Esophagus (tissue), 2 donors: ENCODE measurements around the gene SUGP1. TPM values are rescaled to one million over a fixed set of nuclear protein-coding genes. Genes with fewer than 3 reads are reported as not detected.
"Not testable (repeated sequence)": the region's sequence is repeated elsewhere in the genome, so short reads cannot be mapped to it uniquely, and the experiment has no call there.

ENCODE experiments used
- H3K27ac ChIP-seq, 2 donors: one replicate each; pipeline ENCODE4 v1.5.1; 2013; ENCODE audit warnings: low read depth in 2 of 2, mild to moderate bottlenecking in 2 of 2, inconsistent platforms in 1 of 2, low read length in 1 of 2, moderate library complexity in 1 of 2
- H3K27me3 ChIP-seq, 2 donors: one replicate each; pipeline ENCODE4 v1.6.1; 2013; ENCODE audit warnings: low read length in 2 of 2, control low read depth in 1 of 2, mild to moderate bottlenecking in 1 of 2; ENCODE audit not compliant: insufficient read depth in 2 of 2, control insufficient read depth in 1 of 2
- H3K36me3 ChIP-seq, 2 donors: one replicate each; pipeline ENCODE4 v1.6.1; 2013; ENCODE audit warnings: low read length in 1 of 2; ENCODE audit not compliant: control insufficient read depth in 2 of 2, insufficient read depth in 2 of 2
- H3K4me1 ChIP-seq, 2 donors: one replicate each; pipeline ENCODE4 v1.6.1; 2013; ENCODE audit warnings: low read length in 1 of 2; ENCODE audit not compliant: control insufficient read depth in 2 of 2, insufficient read depth in 2 of 2
- H3K4me3 ChIP-seq, 2 donors: one replicate each; pipeline ENCODE4 v1.5.1; 2013; ENCODE audit warnings: low read length in 2 of 2, mild to moderate bottlenecking in 2 of 2, low read depth in 1 of 2, moderate library complexity in 1 of 2
- H3K9me3 ChIP-seq, 2 donors: one replicate each; pipeline ENCODE4 v1.6.1; 2013; ENCODE audit warnings: mild to moderate bottlenecking in 2 of 2, low read depth in 1 of 2, low read length in 1 of 2, moderate library complexity in 1 of 2; ENCODE audit not compliant: control insufficient read depth in 2 of 2, insufficient read depth in 1 of 2
- WGBS, 2 donors: extraction: QIAGEN DNeasy Blood & Tissue Kit; methylation state at CpG; one replicate each; pipeline ENCODE4 v1.1.7; 2013; 5-methylcytosine and 5-hydroxymethylcytosine counted together
- polyA plus RNA-seq, 2 donors: library from polyadenylated mRNA; stranded (reverse); fragments of 200-250 nt; gene quantifications; one replicate each; pipeline ENCODE4 v1.2.3, GENCODE V29; 2013
- donor health status: healthy with polysubstance abuse.
- donor health status: Bipolar disorder and iron deficiency.

Gene SUGP1
- polyA plus RNA-seq, 2 donors: 27.8 to 42.6 TPM

DNA sequence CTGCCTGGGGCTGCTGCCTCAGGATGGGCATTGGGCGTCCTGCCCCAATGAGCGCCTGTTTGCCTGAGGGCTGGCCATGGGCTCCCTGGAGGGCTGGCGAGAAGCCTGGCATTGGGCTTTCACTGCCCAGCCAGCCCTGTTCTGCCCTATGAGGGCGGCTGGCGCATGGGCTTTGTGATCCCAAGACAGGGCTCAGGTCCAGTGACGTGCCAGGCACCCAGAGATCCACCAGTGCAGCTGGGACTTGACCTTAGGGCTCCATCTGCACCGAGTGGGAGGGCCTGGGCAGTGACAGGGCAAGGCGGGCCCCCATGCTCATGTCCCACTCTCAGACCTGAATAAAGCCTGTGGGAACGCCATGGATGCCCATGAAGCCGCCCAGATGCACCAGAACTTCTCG, 34.6 kb upstream of the SUGP1 start:
- no peak overlapping the region for H3K27ac ChIP-seq
- H3K36me3 ChIP-seq: peaks cover 28 to 54% of the 10 kb centered on the region in 2 donors
- H3K9me3 ChIP-seq: no peaks in the 10 kb centered on the region
- no peak overlapping the region for H3K4me3 ChIP-seq
- no peaks in the 10 kb centered on the region for H3K4me1 ChIP-seq
- no peaks in the 10 kb centered on the region for H3K27me3 ChIP-seq
- 93 to 96% methylated on average over 10 to 11 of the region's 11 CpGs for WGBS, 2 donors

DNA sequence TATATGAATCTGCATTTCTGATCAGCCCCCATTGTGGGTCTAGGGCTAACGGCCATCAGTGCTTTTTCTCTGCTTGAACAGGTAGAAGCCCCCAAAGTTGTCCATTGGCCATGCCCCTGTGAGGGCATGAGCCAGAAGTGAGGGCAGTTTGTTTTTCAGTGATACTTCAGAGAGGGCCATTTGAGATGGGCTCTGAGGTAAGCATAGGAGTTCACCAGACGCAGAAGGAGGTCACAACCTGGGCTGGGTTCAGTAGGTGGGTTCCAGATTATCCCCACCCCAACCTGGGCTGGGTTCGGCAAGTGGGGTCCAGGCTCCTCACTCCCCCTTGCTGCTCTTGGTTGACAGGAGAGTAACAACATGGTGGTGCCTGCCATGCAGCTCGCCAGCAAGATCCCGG, 33.7 kb upstream of the SUGP1 start:
- Histone ChIP-seq H3K9me3 (no peaks in the 10 kb centered on the region), H3K27me3 (no peaks in the 10 kb centered on the region), H3K4me3 (no peak overlapping the region), H3K4me1 (no peaks in the 10 kb centered on the region), H3K36me3 (peaks cover 32 to 62% of the 10 kb centered on the region in 2 donors), H3K27ac (no peak overlapping the region)
- 93% methylated on average over 5 of the region's 5 CpGs for WGBS, 2 donors

DNA sequence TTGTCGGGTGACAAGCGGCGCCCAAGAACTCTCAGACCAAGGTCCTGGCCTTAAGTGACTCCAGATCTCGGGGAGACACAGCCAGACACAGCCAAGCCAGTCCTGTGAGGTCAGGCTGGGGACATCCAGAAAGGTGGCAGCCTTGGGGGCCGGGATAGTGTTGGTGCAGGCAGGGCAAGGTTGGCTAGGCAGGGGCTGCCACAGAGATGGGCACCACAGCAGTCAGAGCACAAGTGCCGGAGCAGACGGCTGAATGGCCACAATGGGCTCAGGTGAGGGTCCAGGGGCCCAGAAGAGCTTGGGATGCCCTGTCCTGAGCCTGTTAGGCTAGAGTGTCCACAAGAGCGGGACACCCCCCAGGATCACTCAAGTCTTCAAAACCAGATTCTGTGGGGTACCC, 32.5 kb upstream of the SUGP1 start:
- no peaks in the 10 kb centered on the region for H3K4me1 ChIP-seq
- no peak overlapping the region for H3K4me3 ChIP-seq
- H3K36me3 ChIP-seq: peaks cover 35 to 68% of the 10 kb centered on the region in 2 donors
- no peaks in the 10 kb centered on the region for H3K9me3 ChIP-seq
- WGBS, 2 donors: 97% methylated on average over 8 of the region's 8 CpGs
- no peaks in the 10 kb centered on the region for H3K27me3 ChIP-seq
- H3K27ac ChIP-seq: no peak overlapping the region

DNA sequence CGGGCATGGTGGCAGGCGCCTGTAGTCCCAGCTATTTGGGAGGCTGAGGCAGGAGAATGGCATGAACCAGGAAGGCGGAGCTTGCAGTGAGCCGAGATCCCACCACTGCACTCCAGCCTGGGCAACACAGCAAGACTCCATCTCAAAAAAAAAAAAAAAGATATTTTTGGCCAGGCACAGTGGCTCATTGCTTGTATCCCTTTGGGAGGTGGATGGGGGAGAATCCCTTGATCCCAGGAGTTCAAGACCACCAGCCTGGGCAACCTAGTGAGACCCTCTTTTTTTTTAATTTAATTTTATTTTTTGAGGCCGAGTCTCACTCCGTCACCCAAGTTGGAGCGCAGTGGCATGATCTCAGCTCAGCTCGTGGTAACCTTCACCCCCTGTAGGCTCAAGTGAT, 30.4 kb upstream of the SUGP1 start:
- H3K4me1 ChIP-seq, H3K9me3 ChIP-seq, H3K27ac ChIP-seq, H3K27me3 ChIP-seq, H3K4me3 ChIP-seq: not testable (repeated sequence)
- WGBS, 2 donors: 96 to 98% methylated on average over 8 of the region's 8 CpGs
- H3K36me3 ChIP-seq: peaks cover 38 to 72% of the 10 kb centered on the region in 2 donors

DNA sequence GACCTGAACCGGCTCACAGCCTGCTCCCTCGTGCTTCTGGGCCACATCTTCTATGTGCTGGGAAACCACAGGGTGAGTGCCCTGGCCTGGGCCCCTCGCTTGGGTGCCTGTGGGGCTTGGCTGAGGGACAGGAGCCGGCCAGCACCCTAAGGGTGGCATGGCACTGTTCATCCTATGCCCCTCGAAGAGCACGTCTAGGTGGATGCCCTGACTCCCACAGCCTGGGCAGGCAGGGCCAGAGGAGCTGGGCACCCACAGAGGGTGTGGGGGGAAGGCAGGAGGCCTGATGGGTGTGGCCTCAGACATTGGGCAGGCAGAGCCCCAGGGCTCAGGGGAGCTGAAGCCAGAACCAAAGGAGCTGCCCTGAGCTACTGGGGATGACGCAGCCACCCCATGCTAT, 29.1 kb upstream of the SUGP1 start:
- Histone ChIP-seq H3K36me3 (peaks cover 41 to 72% of the 10 kb centered on the region in 2 donors), H3K4me3 (no peak overlapping the region), H3K27me3 (no peaks in the 10 kb centered on the region), H3K9me3 (no peaks in the 10 kb centered on the region), H3K4me1 (peaks cover 0 to 4% of the 10 kb centered on the region in 2 donors), H3K27ac (no peak overlapping the region)
- WGBS, 2 donors: 89 to 92% methylated on average over 7 of the region's 7 CpGs

DNA sequence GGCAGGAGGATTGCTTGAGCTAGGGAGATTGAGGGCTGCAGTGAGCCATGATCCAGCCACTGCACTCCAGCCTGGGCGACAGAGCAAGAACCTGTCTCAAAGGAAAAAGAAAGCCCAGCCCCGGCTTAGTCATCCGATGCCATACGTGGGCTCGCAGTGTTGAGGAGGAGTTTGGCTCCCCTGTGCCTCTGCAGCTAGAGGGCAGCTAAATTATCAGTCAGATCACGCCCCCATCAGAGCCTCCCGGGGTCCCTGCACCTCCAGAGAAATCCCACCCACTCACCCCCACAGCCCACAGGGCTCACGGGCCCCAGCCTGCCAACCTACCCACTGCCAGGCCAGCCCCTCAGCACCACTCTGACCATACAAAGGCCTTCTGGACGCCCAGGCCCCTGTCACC, 28.0 kb upstream of the SUGP1 start:
- H3K27me3 ChIP-seq: no peaks in the 10 kb centered on the region
- WGBS, 2 donors: 62 to 67% methylated on average over 9 of the region's 9 CpGs
- no peak overlapping the region for H3K27ac ChIP-seq
- H3K36me3 ChIP-seq: peaks cover 37 to 73% of the 10 kb centered on the region in 2 donors
- no peaks in the 10 kb centered on the region for H3K9me3 ChIP-seq
- H3K4me3 ChIP-seq: no peak overlapping the region
- H3K4me1 ChIP-seq: peaks cover 0 to 4% of the 10 kb centered on the region in 2 donors

DNA sequence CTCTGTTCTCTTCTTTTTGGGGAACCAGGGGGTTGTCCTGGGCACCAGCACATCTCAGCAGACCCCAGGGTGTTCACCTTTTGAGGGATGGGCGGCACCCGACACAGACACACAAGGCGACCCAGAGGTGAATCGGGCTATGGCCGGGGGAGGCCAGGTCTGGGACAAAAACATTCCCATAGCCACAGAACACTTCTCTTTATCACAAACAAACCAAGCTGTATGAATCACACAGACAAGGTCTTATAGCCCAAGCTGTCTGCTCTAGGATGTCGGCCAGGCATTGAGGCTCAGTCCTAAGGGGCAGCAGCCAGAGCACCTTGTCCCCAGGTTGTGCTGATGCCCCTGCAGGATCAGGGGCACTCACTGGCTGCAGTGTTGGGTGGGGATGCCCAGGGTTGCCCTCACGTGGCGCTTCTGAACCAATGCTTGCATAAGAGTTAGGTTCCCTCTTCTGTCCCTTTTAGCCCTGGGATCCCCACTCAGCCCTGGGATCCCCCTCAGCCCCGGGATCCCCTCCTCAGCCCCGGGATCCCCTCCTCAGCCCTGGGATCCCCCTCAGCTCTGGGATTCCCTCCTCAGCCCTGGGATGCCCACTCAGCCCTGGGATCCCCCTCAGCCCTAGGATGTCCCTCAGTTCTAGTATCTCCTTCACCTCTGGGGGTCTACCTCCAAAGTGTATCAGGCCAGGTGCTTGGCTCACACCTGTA, 27.2 kb upstream of the SUGP1 start:
- no peaks in the 10 kb centered on the region for H3K9me3 ChIP-seq
- H3K4me3 ChIP-seq: no peak overlapping the region
- peaks cover 33 to 72% of the 10 kb centered on the region in 2 donors for H3K36me3 ChIP-seq
- WGBS, 2 donors: 90 to 93% methylated on average over 10 of the region's 10 CpGs
- H3K27me3 ChIP-seq: no peaks in the 10 kb centered on the region
- no peak overlapping the region for H3K27ac ChIP-seq
- H3K4me1 ChIP-seq: peaks cover 0 to 4% of the 10 kb centered on the region in 2 donors

DNA sequence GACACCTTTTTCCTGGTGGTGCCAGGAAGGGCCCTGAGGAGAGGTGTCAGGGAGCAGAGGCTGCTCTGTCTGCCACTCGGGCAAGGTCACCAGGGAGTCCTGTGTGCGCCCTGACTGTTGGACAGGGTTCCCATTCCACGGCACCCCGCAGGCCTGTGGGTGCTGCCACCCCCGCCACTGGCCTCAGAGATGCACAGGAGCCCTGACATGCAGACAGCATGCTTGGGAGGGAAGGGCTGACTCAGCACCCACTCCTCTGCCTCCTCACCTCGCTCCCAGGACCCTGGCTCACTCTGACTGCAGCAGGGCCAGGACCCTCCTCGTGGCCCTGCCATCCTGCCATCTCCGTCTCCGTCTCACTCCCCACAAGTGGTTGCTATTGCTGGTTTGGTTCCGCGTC, 25.7 kb upstream of the SUGP1 start:
- H3K27ac ChIP-seq: no peak overlapping the region
- H3K9me3 ChIP-seq: no peaks in the 10 kb centered on the region
- WGBS, 2 donors: 92 to 94% methylated on average over 11 of the region's 11 CpGs
- peaks cover 38 to 79% of the 10 kb centered on the region in 2 donors for H3K36me3 ChIP-seq
- H3K4me3 ChIP-seq: no peak overlapping the region
- H3K4me1 ChIP-seq: peaks cover 0 to 4% of the 10 kb centered on the region in 2 donors
- no peaks in the 10 kb centered on the region for H3K27me3 ChIP-seq

DNA sequence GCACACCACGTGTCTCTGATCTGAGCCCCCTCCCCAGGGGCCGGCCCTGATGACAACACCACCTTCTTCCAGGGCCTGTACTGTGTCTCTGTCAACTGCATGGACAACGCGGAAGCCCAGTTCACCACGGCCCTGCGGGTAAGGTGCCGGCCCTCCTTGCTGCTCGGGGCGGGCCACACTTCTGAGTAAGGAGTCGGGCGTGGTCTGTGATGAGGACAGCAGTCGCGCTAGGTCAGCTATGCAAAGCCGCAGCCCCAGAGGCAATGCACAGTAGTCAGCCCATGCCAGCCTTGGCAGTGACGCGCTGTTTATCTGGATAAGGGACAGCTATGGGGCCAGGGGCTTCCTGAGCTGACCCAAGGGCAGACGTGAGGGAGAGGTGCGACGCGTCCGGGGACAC, 24.9 kb upstream of the SUGP1 start:
- no peaks in the 10 kb centered on the region for H3K9me3 ChIP-seq
- no peaks in the 10 kb centered on the region for H3K27me3 ChIP-seq
- 78 to 81% methylated on average over 21 of the region's 21 CpGs for WGBS, 2 donors
- H3K4me1 ChIP-seq: peaks cover 0 to 4% of the 10 kb centered on the region in 2 donors
- H3K27ac ChIP-seq: no peak overlapping the region
- no peak overlapping the region for H3K4me3 ChIP-seq
- peaks cover 40 to 83% of the 10 kb centered on the region in 2 donors for H3K36me3 ChIP-seq

DNA sequence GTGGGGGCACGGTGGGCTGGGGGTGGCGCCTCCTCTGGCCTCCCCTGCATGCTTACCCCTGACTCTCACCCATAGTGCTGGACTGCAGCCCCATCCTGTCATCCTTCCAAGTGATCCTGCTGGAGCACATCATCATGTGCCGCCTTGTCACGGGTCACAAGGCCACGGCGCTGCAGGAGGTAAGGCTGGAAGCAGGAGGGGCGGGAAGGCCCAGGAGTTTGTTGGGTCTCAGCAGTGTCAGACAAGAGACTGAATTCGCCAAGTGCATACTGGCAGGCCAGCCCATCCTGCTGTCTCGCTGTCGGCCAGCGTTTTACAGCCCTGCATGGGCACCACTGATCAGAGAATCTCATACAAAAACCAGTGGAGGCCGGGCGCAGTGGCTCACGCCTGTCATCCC, 23.5 kb upstream of the SUGP1 start:
- H3K27ac ChIP-seq: no peak overlapping the region
- no peak overlapping the region for H3K4me3 ChIP-seq
- H3K27me3 ChIP-seq: no peaks in the 10 kb centered on the region
- WGBS, 2 donors: 89 to 92% methylated on average over 14 of the region's 14 CpGs
- peaks cover 0 to 5% of the 10 kb centered on the region in 2 donors for H3K4me1 ChIP-seq
- peaks cover 33 to 75% of the 10 kb centered on the region in 2 donors for H3K36me3 ChIP-seq
- no peaks in the 10 kb centered on the region for H3K9me3 ChIP-seq
